Right lobe of liver (tissue), 4 donors: ENCODE results near the gene TTLL3.
"Not testable (repeated sequence)": the region's sequence is repeated elsewhere in the genome, so short reads cannot be mapped to it uniquely, and the experiment has no call there.

Source experiments
- CTCF ChIP-seq, 4 donors: fragments of 200-600 bp in 3 of 4; fragments of 450-650 bp in 1 of 4; IDR thresholded peaks; one replicate each; pipeline versions ENCODE4 v1.5.1 to v1.8.0; 2016 to 2022; ENCODE audit warnings: antibody characterized with exemption in 4 of 4, mild to moderate bottlenecking in 2 of 4
- POLR2A ChIP-seq: fragments of 450-650 bp; IDR thresholded peaks from one replicate; pipeline ENCODE4 v1.6.1; 2017; ENCODE audit warnings: antibody characterized with exemption, mild to moderate bottlenecking
- donor health status: DM: no; HTN: no; CAD: no.
- donor health status: DM: no; HTN: no; CAD: no.
- donor health status: DM: no; HTN: yes; CAD: no.

- TF ChIP-seq CTCF (IDR thresholded peaks at IDR 0.05) = peak; percentile 58 to 63 (median 60)
- TF ChIP-seq POLR2A = not testable (repeated sequence)
These were observed 38.8 kb downstream of the TTLL3 start for GRCh38 chr3:9848860-9849259.
